ENCODE data around the gene SIRPB1. TPM values are rescaled to one million over a fixed set of nuclear protein-coding genes. Genes with fewer than 3 reads are reported as not detected.

The SIRPB1 gene
- total RNA-seq, 1 experiment from 2014 or later: not detected

DNA sequence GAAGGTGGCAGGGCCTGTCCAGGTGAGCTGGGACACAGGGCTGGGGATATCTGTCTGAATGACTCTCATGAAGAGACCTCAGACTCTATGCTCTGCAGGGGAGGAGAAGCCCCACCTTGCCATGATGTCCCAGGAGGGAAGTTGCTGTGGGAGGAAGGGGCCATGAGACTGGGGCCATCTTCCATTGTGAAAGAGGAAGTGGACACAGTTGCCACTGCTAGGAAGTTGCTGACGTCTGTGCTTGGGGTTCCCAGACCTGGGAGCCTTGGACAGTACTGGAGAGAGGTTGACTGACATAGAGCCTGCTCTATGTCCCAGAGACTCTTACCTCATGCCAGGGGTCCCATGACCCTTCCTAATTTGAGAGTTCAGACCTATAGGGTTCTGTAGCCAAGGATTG is 24.5 kb downstream of the SIRPB1 start:
- CTCF ChIA-PET: no interaction called here
- no peak for DNase-seq (ENCODE audit: low spot score)
- no peaks in the 10 kb centered on the region for H3K9me3 ChIP-seq (ENCODE audit: low read depth, low read length, poor library complexity, severe bottlenecking)
- H3K27ac ChIP-seq (ENCODE audit: low read depth, low read length, poor library complexity, severe bottlenecking): no peak overlapping the region
- H3K4me1 ChIP-seq (ENCODE audit: insufficient read depth, low read length, poor library complexity, severe bottlenecking): no peaks in the 10 kb centered on the region
- intact Hi-C loops (cut with micrococcal nuclease; ENCODE audit: unreplicated experiment): no loop called here
- TF ChIP-seq, protein P1, sequence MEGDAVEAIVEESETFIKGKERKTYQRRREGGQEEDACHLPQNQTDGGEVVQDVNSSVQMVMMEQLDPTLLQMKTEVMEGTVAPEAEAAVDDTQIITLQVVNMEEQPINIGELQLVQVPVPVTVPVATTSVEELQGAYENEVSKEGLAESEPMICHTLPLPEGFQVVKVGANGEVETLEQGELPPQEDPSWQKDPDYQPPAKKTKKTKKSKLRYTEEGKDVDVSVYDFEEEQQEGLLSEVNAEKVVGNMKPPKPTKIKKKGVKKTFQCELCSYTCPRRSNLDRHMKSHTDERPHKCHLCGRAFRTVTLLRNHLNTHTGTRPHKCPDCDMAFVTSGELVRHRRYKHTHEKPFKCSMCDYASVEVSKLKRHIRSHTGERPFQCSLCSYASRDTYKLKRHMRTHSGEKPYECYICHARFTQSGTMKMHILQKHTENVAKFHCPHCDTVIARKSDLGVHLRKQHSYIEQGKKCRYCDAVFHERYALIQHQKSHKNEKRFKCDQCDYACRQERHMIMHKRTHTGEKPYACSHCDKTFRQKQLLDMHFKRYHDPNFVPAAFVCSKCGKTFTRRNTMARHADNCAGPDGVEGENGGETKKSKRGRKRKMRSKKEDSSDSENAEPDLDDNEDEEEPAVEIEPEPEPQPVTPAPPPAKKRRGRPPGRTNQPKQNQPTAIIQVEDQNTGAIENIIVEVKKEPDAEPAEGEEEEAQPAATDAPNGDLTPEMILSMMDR (conservative IDR thresholded peaks at IDR 0.05; ENCODE audit: low read depth, low read length): no peak
- no peak overlapping the region for H3K4me3 ChIP-seq (ENCODE audit: low read depth, low read length, poor library complexity, severe bottlenecking)
- H3K36me3 ChIP-seq (ENCODE audit: insufficient read depth, low read length, poor library complexity, severe bottlenecking): no peaks in the 10 kb centered on the region
- no peaks in the 10 kb centered on the region for H3K27me3 ChIP-seq (replicated peaks; ENCODE audit: insufficient read depth, low read depth, low read length, poor library complexity)
- POLR2A ChIA-PET (ENCODE audit: low non-redundant PET): no interaction called here
- BruUV-seq (replicated peaks): no TSS peak

DNA sequence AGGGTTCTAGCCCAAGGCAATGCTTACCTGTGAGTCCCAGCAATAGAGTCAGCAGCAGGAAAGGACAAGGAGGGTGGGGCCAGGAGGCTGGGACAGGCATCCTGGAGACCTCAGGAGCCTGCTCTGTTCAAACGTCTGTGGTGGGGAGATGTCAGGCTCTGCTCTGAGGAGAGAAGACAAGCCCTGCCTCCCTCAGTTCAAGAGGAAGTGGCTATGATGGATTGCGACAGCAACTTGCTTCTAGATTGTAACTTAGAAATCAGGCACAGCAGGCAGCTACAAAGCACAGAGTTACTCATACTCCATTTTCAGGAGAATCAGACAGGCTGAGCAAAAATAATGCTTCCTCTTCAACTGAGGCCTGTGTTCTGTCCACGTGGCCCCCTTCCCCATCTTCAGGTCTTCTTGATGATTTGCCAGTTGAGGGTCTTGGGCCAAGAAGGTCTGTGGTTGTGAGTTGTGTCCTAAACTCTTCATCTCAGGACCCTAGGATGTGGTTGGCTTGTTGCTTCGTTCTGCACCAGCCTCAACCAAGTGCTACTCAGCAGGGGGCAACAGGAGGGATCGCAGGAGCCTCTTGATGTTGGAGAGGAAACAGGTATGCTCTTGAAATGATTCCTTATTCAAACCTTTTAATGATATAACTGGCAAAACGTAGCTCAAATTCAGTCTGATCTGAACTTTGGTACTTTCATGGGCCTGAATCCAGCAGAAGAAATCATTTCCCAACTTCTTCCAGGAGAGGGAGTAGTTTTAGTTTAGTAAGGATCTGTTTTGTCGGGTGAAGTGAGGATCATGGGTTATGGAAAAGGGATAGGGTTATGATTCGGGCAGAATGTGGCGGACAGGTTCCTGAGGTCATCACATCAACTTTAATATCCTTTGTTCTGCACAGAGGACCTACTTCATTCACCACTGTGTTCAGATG is 31.0 kb downstream of the SIRPB1 start:
- intact Hi-C loops (cut with micrococcal nuclease; ENCODE audit: unreplicated experiment): no loop called here
- H3K4me3 ChIP-seq (ENCODE audit: low read depth, low read length, poor library complexity, severe bottlenecking): no peak overlapping the region
- no peak for DNase-seq (ENCODE audit: low spot score)
- H3K9me3 ChIP-seq (ENCODE audit: low read depth, low read length, poor library complexity, severe bottlenecking): no peaks in the 10 kb centered on the region
- POLR2A ChIA-PET (ENCODE audit: low non-redundant PET): no interaction called here
- H3K36me3 ChIP-seq (ENCODE audit: insufficient read depth, low read length, poor library complexity, severe bottlenecking): no peaks in the 10 kb centered on the region
- TF ChIP-seq, protein P1 (conservative IDR thresholded peaks at IDR 0.05; ENCODE audit: low read depth, low read length): no peak
- no peak for TF ChIP-seq EZH2 (IDR thresholded peaks at IDR 0.05; ENCODE audit: borderline replicate concordance, low read depth, low read length, poor library complexity, severe bottlenecking)
- H3K4me1 ChIP-seq (ENCODE audit: insufficient read depth, low read length, poor library complexity, severe bottlenecking): no peaks in the 10 kb centered on the region
- CTCF ChIA-PET: no interaction called here
- H3K27ac ChIP-seq (ENCODE audit: low read depth, low read length, poor library complexity, severe bottlenecking): no peak overlapping the region
- BruUV-seq (replicated peaks): no TSS peak
- H3K27me3 ChIP-seq (replicated peaks; ENCODE audit: insufficient read depth, low read depth, low read length, poor library complexity): no peaks in the 10 kb centered on the region

DNA sequence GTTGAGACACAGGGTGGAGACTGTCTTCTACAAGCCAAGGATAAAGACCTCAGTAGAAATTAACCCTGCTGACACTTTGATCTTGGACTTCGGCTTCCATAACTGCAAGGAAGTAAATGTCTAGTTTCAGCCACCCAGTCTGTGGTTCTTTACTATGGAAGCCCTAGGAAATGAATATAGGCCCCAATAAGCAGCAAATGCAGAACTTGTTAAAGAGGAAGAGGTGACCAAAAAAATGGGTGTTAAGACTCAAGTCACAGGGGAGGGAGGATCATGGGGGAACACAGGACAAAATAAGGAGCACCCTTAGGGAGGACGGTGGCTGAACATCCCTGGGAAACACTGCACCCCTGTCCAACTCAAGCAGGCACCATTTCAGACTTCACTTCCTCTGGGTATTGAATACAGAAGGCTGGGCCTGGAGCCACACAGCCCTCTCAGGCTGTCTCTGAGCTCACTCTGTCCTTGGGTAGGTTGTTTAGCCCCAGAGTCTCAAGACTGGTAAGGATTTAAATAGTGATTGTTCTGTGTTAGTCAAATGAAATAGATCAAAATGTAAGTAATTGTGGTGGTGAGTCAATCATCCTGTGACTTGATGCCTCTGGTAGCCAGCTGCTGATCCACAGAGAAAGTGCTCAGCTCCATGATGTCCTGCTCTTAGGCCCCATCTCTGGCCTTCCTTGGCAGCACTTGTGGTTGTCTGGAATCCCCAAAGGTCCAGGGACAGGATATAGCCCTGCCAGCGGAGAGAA is 31.9 kb downstream of the SIRPB1 start:
- no TSS peak for BruUV-seq (replicated peaks)
- no peak for DNase-seq (ENCODE audit: low spot score)
- Histone ChIP-seq H3K27me3 (replicated peaks; ENCODE audit: insufficient read depth, low read depth, low read length, poor library complexity) (no peaks in the 10 kb centered on the region), H3K36me3 (ENCODE audit: insufficient read depth, low read length, poor library complexity, severe bottlenecking) (no peaks in the 10 kb centered on the region), H3K9me3 (ENCODE audit: low read depth, low read length, poor library complexity, severe bottlenecking) (no peaks in the 10 kb centered on the region), H3K27ac (ENCODE audit: low read depth, low read length, poor library complexity, severe bottlenecking) (no peak overlapping the region), H3K4me1 (ENCODE audit: insufficient read depth, low read length, poor library complexity, severe bottlenecking) (no peaks in the 10 kb centered on the region), H3K4me3 (ENCODE audit: low read depth, low read length, poor library complexity, severe bottlenecking) (no peak overlapping the region)
- intact Hi-C loops (cut with micrococcal nuclease; ENCODE audit: unreplicated experiment): no loop called here
- TF ChIP-seq EZH2 (IDR thresholded peaks at IDR 0.05; ENCODE audit: borderline replicate concordance, low read depth, low read length, poor library complexity, severe bottlenecking): no peak
- TF ChIP-seq, protein P1 (conservative IDR thresholded peaks at IDR 0.05; ENCODE audit: low read depth, low read length): no peak
- CTCF ChIA-PET: no interaction called here
- POLR2A ChIA-PET (ENCODE audit: low non-redundant PET): no interaction called here

All from A673 (cell line).